H9 (cell line): ENCODE results near the gene INHBC. TPM values are rescaled to one million over a fixed set of nuclear protein-coding genes. Genes with fewer than 3 reads are reported as not detected.

ENCODE experiments used
- DNase-seq: peaks from one replicate; pipeline ENCODE4 v3.0.0-alpha.2; 2017
- H2AFZ ChIP-seq: one replicate; pipeline ENCODE4 v1.6.1; 2013; ENCODE audit warnings: mild to moderate bottlenecking, low read length, control low read depth, moderate library complexity
- H2AK5ac ChIP-seq: 2 replicates; pipeline ENCODE4 v1.6.1; 2013; ENCODE audit warnings: low read length, control low read depth, mixed read lengths; ENCODE audit not compliant: insufficient read length
- H2BK120ac ChIP-seq: one replicate; pipeline ENCODE4 v1.6.1; 2013; ENCODE audit warnings: low read depth, mild to moderate bottlenecking, low read length, control low read depth, inconsistent platforms; ENCODE audit not compliant: poor library complexity, severe bottlenecking
- H2BK12ac ChIP-seq: 2 replicates; pipeline ENCODE4 v1.6.1; 2013; ENCODE audit warnings: low read length, control low read depth, mixed read lengths, low read depth; ENCODE audit not compliant: insufficient read length
- H2BK15ac ChIP-seq: 2 replicates; pipeline ENCODE4 v1.6.1; 2013; ENCODE audit warnings: low read depth, low read length, control low read depth
- H2BK20ac ChIP-seq: one replicate; pipeline ENCODE4 v1.6.1; 2013; ENCODE audit warnings: low read depth, mild to moderate bottlenecking, low read length, control low read depth, inconsistent platforms; ENCODE audit not compliant: poor library complexity, severe bottlenecking
- H2BK5ac ChIP-seq: 2 replicates; pipeline ENCODE4 v1.6.1; 2013; ENCODE audit warnings: low read length, control low read depth, mixed read lengths; ENCODE audit not compliant: insufficient read length
- H3K14ac ChIP-seq: 2 replicates; pipeline ENCODE4 v1.6.1; 2013; ENCODE audit warnings: low read length, control low read depth; ENCODE audit not compliant: insufficient read depth
- H3K18ac ChIP-seq: 2 replicates; pipeline ENCODE4 v1.6.1; 2013; ENCODE audit warnings: low read depth, mild to moderate bottlenecking, mixed read lengths, low read length, control low read depth; ENCODE audit not compliant: insufficient read length
- H3K23ac ChIP-seq: 2 replicates; pipeline ENCODE4 v1.6.1; 2013; ENCODE audit warnings: low read length, control low read depth, mixed read lengths, low read depth; ENCODE audit not compliant: insufficient read length
- H3K23me2 ChIP-seq: 2 replicates; pipeline ENCODE4 v1.6.1; 2013; ENCODE audit warnings: low read depth, mild to moderate bottlenecking, mixed read lengths, low read length, control low read depth; ENCODE audit not compliant: insufficient read length, poor library complexity, severe bottlenecking
- H3K27ac ChIP-seq: 2 replicates; pipeline ENCODE4 v1.5.1; 2013; ENCODE audit warnings: low read length, control low read depth, mixed read lengths, low read depth; ENCODE audit not compliant: insufficient read length
- H3K27me3 ChIP-seq: 2 replicates; pipeline ENCODE4 v1.6.1; 2013; ENCODE audit warnings: low read length, control low read depth, inconsistent platforms; ENCODE audit not compliant: insufficient read depth
- H3K4ac ChIP-seq: 2 replicates; pipeline ENCODE4 v1.6.1; 2013; ENCODE audit warnings: low read depth, mild to moderate bottlenecking, control low read depth, inconsistent platforms, low read length, moderate library complexity
- H3K4me1 ChIP-seq: 2 replicates; pipeline ENCODE4 v1.6.1; 2013; ENCODE audit warnings: low read length, control low read depth, inconsistent platforms; ENCODE audit not compliant: insufficient read depth
- H3K4me2 ChIP-seq: 2 replicates; pipeline ENCODE4 v1.6.1; 2013; ENCODE audit warnings: low read length, control low read depth, mixed read lengths; ENCODE audit not compliant: insufficient read length, insufficient read depth
- H3K56ac ChIP-seq: 2 replicates; pipeline ENCODE4 v1.6.1; 2013; ENCODE audit warnings: low read depth, mild to moderate bottlenecking, mixed read lengths, low read length, control low read depth; ENCODE audit not compliant: insufficient read length
- H3K79me1 ChIP-seq: 2 replicates; pipeline ENCODE4 v1.6.1; 2013; ENCODE audit warnings: low read depth, mild to moderate bottlenecking, moderate library complexity, low read length, control low read depth, inconsistent platforms; ENCODE audit not compliant: insufficient read depth, poor library complexity, severe bottlenecking
- H3K79me2 ChIP-seq: 2 replicates; pipeline ENCODE4 v1.6.1; 2013; ENCODE audit warnings: low read length, control low read depth, inconsistent platforms; ENCODE audit not compliant: insufficient read depth
- H3K9ac ChIP-seq: 2 replicates; pipeline ENCODE4 v1.6.1; 2013; ENCODE audit warnings: low read length, control low read depth, mixed read lengths; ENCODE audit not compliant: insufficient read length; ENCODE audit errors: extremely low read depth
- H3K9me3 ChIP-seq: one replicate; pipeline ENCODE4 v1.6.1; 2013; ENCODE audit warnings: low read depth, low read length, inconsistent platforms; ENCODE audit not compliant: control insufficient read depth
- H3T11ph ChIP-seq: one replicate; pipeline ENCODE4 v1.6.1; 2013; ENCODE audit warnings: mild to moderate bottlenecking, low read length, control low read depth, inconsistent platforms
- H4K20me1 ChIP-seq: one replicate; pipeline ENCODE4 v1.6.1; 2013; ENCODE audit not compliant: control insufficient read depth, insufficient read length, insufficient read depth
- H4K5ac ChIP-seq: 2 replicates; pipeline ENCODE4 v1.6.1; 2013; ENCODE audit warnings: low read depth, mild to moderate bottlenecking, mixed read lengths, low read length, control low read depth; ENCODE audit not compliant: insufficient read length
- H4K8ac ChIP-seq: replicated peaks from 2 replicates; pipeline ENCODE4 v1.6.1; 2013; ENCODE audit warnings: low read length, control low read depth, mixed read lengths, low read depth; ENCODE audit not compliant: insufficient read length
- H4K91ac ChIP-seq: 2 replicates; pipeline ENCODE4 v1.6.1; 2013; ENCODE audit warnings: low read depth, mild to moderate bottlenecking, moderate library complexity, mixed read lengths, low read length, control low read depth; ENCODE audit not compliant: insufficient read length
- H3K27ac Mint-ChIP-seq, 3 experiments: 2 replicates in 2 of 3; 3 replicates in 1 of 3; pipeline ENCODE4 v1.8.0; 2020 to 2021; ENCODE audit warnings: mixed read lengths in 3 of 3, mild to moderate bottlenecking in 1 of 3, moderate library complexity in 1 of 3
- H3K27me3 Mint-ChIP-seq: 2 replicates; pipeline ENCODE4 v1.8.0; 2021; ENCODE audit warnings: low read depth, mild to moderate bottlenecking, moderate library complexity, mixed read lengths
- H3K36me3 Mint-ChIP-seq, 3 experiments: 2 replicates in 2 of 3; 3 replicates in 1 of 3; pipeline ENCODE4 v1.8.0; 2020 to 2021; ENCODE audit warnings: low read depth in 3 of 3, mixed read lengths in 3 of 3; ENCODE audit not compliant: insufficient read depth in 1 of 3
- H3K4me1 Mint-ChIP-seq, 2 experiments: 2 replicates each; pipeline ENCODE4 v1.8.0; 2020; ENCODE audit warnings: mixed read lengths in 2 of 2
- H3K4me3 Mint-ChIP-seq, 2 experiments: 2 replicates in 1 of 2; 3 replicates in 1 of 2; pipeline ENCODE4 v1.8.0; 2020 to 2021; ENCODE audit warnings: mild to moderate bottlenecking in 2 of 2, mixed read lengths in 2 of 2, moderate library complexity in 1 of 2
- H3K9me3 Mint-ChIP-seq, 2 experiments: 2 replicates in 1 of 2; 3 replicates in 1 of 2; pipeline ENCODE4 v1.8.0; 2020; ENCODE audit warnings: mild to moderate bottlenecking in 2 of 2, mixed read lengths in 2 of 2, moderate library complexity in 1 of 2
- WGBS: extraction: QIAGEN DNeasy Blood & Tissue Kit; methylation state at CpG from one replicate; pipeline ENCODE4 v1.1.7; 2013; ENCODE audit warnings: missing lambda C conversion rate, low lambda C conversion rate, mixed read lengths; ENCODE audit not compliant: insufficient read length; ENCODE audit errors: extremely low coverage; 5-methylcytosine and 5-hydroxymethylcytosine counted together
- total RNA-seq: library from RNA; stranded (reverse); gene quantifications from 2 replicates; pipeline ENCODE4 v1.2.1, GENCODE V29; 2021
- TF ChIP-seq, protein P1 (sequence below): fragments of 200-600 bp; sonication (generic); conservative IDR thresholded peaks from 3 replicates; pipeline ENCODE4 v1.8.0; 2021; ENCODE audit warnings: antibody characterized with exemption, mild to moderate bottlenecking

Gene INHBC
- total RNA-seq, 1 experiment from 2014 or later, result not detected

DNA sequence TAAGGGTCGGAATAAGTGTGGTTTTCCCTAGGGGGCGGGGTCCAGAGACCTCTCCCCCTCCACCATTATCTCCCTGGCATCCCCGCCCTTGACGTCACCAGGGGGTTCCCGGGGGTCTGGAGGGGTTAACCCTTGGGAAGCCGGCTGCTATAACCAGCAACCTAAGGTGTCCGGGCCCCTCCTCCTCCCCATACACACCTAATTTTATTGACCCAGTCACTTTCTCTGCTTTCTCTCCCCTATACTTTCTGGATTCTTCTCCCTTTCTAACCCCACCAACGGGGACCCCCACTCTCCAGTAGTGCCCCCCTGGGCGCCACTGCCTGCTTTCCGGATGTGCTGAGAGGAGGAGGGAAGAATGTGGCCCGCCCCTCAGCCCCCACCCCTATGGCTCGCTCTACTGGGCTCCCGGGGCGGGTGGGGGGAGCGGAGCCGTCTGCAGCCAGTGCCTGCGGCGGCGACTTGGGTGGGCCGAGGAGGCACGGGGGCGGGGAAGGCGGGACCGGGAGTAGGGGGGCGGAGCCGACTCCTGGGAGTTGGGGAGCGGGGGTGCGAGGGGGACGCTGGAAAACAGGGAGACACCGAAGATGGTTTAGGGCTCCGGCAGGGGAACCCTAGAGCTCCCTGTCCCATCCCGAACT, 26.8 kb downstream of the INHBC start:
- Mint-ChIP-seq H3K36me3 (peaks cover 0 to 21% (median 14%) of the 10 kb centered on the region in 3 experiments; a peak in 6 of 7 replicates), H3K4me1 (peaks cover 27 to 31% of the 10 kb centered on the region in 2 experiments), H3K27me3 (peaks cover 32% of the 10 kb centered on the region), H3K4me3 (peak overlapping the region; percentile 91 to 99), H3K27ac (peak overlapping the region; percentile 99 to 100 (median 100)), H3K9me3 (no peaks in the 10 kb centered on the region)
- H2BK5ac ChIP-seq, result no peak overlapping the region
- H3K9me3 ChIP-seq, result no peaks in the 10 kb centered on the region
- DNase-seq, result peak; percentile 97
- no peaks in the 10 kb centered on the region for H3K79me2 ChIP-seq
- no peak overlapping the region for H3K56ac ChIP-seq
- no peak overlapping the region for H2BK12ac ChIP-seq
- no peak overlapping the region for H2AK5ac ChIP-seq
- peaks cover 21% of the 10 kb centered on the region for H3K23me2 ChIP-seq
- H3K4me1 ChIP-seq, result no peaks in the 10 kb centered on the region
- peak overlapping the region; percentile 63 for H3K4me2 ChIP-seq
- TF ChIP-seq, protein P1, sequence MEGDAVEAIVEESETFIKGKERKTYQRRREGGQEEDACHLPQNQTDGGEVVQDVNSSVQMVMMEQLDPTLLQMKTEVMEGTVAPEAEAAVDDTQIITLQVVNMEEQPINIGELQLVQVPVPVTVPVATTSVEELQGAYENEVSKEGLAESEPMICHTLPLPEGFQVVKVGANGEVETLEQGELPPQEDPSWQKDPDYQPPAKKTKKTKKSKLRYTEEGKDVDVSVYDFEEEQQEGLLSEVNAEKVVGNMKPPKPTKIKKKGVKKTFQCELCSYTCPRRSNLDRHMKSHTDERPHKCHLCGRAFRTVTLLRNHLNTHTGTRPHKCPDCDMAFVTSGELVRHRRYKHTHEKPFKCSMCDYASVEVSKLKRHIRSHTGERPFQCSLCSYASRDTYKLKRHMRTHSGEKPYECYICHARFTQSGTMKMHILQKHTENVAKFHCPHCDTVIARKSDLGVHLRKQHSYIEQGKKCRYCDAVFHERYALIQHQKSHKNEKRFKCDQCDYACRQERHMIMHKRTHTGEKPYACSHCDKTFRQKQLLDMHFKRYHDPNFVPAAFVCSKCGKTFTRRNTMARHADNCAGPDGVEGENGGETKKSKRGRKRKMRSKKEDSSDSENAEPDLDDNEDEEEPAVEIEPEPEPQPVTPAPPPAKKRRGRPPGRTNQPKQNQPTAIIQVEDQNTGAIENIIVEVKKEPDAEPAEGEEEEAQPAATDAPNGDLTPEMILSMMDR, result no peak
- H4K91ac ChIP-seq, result no peak overlapping the region
- H3K4ac ChIP-seq, result no peak overlapping the region
- H4K8ac ChIP-seq, result no peak overlapping the region
- no peaks in the 10 kb centered on the region for H3K79me1 ChIP-seq
- no peak overlapping the region for H2BK20ac ChIP-seq
- no peaks in the 10 kb centered on the region for H3K27me3 ChIP-seq
- peak overlapping the region; percentile 76; the same call in 1 of the 2 replicates for H3K14ac ChIP-seq
- H2AFZ ChIP-seq, result no peak overlapping the region
- H3K23ac ChIP-seq, result no peak overlapping the region
- WGBS, result no CpG with 5 or more reads among the region's 32 CpGs
- no peak overlapping the region for H2BK15ac ChIP-seq
- H3K18ac ChIP-seq, result peak overlapping the region; percentile 82
- peak overlapping the region; percentile 13 for H3K27ac ChIP-seq
- H3K9ac ChIP-seq, result peak overlapping the region; percentile 42
- H2BK120ac ChIP-seq, result no peak overlapping the region
- no peak overlapping the region for H3T11ph ChIP-seq
- H4K20me1 ChIP-seq, result no peaks in the 10 kb centered on the region
- H4K5ac ChIP-seq, result no peak overlapping the region
